Sigmoid colon (tissue), 7 donors: ENCODE data around the gene SPEN. TPM values are rescaled to one million over a fixed set of nuclear protein-coding genes. Genes with fewer than 3 reads are reported as not detected.
A peak's percentile ranks its signal among the peaks of the same experiment; 100 is the strongest.

Experiments
- DNase-seq: peaks from one replicate; pipeline ENCODE4 v3.0.0-alpha.2; 2019
- H3K27ac ChIP-seq, 4 donors: fragments of 200-600 bp; sonication (generic); one replicate each; pipeline ENCODE4 v1.5.1; 2016 to 2019; ENCODE audit warnings: mild to moderate bottlenecking in 1 of 4
- H3K27me3 ChIP-seq, 3 donors: fragments of 200-600 bp; sonication (generic); one replicate each; pipeline ENCODE4 v1.5.1; 2019; ENCODE audit warnings: mild to moderate bottlenecking in 1 of 3
- H3K36me3 ChIP-seq, 4 donors: fragments of 200-600 bp; sonication (generic); one replicate each; pipeline ENCODE4 v1.5.1; 2016 to 2019
- H3K4me1 ChIP-seq, 4 donors: fragments of 200-600 bp; sonication (generic); one replicate each; pipeline ENCODE4 v1.5.1; 2017 to 2019
- H3K4me3 ChIP-seq, 4 donors: fragments of 200-600 bp; sonication (generic); one replicate each; pipeline ENCODE4 v1.5.1; 2017 to 2019; ENCODE audit warnings: mild to moderate bottlenecking in 2 of 4, moderate library complexity in 1 of 4
- H3K9me3 ChIP-seq, 4 donors: fragments of 200-600 bp in 3 of 4; sonication (generic) in 3 of 4; one replicate each; pipeline versions ENCODE4 v1.5.1 to v1.6.1; 2013 to 2019
- CTCF ChIP-seq, 4 experiments: fragments of 450-650 bp in 3 of 4; fragments of 200-600 bp in 1 of 4; IDR thresholded peaks; one replicate each; pipeline ENCODE4 v1.5.1; 2016 to 2019; ENCODE audit warnings: antibody characterized with exemption in 4 of 4, mild to moderate bottlenecking in 3 of 4, moderate library complexity in 2 of 4
- EP300 ChIP-seq, 4 donors: sonication (generic); formaldehyde crosslinking; IDR thresholded peaks; one replicate each; pipeline ENCODE4 v1.6.1; 2017; ENCODE audit warnings: antibody characterized with exemption in 4 of 4
- POLR2A ChIP-seq, 2 donors: fragments of 450-650 bp; IDR thresholded peaks; one replicate each; pipeline ENCODE4 v1.6.1; 2016; ENCODE audit warnings: antibody characterized with exemption in 2 of 2, mild to moderate bottlenecking in 2 of 2, moderate library complexity in 2 of 2
- POLR2AphosphoS5 ChIP-seq, 4 donors: sonication (generic); formaldehyde crosslinking; IDR thresholded peaks; one replicate each; pipeline ENCODE4 v1.6.1; 2017; ENCODE audit warnings: antibody characterized with exemption in 4 of 4
- WGBS, 2 donors: extraction: QIAGEN DNeasy Blood & Tissue Kit; methylation state at CpG; one replicate each; pipeline ENCODE4 v1.1.7; 2013; 5-methylcytosine and 5-hydroxymethylcytosine counted together
- intact Hi-C: fragments of 100-400 bp; cut with DNase I; formaldehyde crosslinking; loops from one replicate; pipeline ENCODE4 v1.15.1; 2023
- polyA plus RNA-seq, 3 donors: library from polyadenylated mRNA; stranded (reverse); fragments of 200-250 nt; gene quantifications; one replicate each; pipeline ENCODE4 v1.2.3, GENCODE V29; 2013
- total RNA-seq, 4 donors: library from RNA; depleted of rRNA; stranded (reverse); fragments of >200 nt; gene quantifications; one replicate each; pipeline ENCODE4 v1.1.0, GENCODE V29; 2016
- donor health status: healthy with polysubstance abuse.
- donor health status: Bipolar disorder and iron deficiency.
- donor health status: healthy.

SPEN gene
- total and polyA plus RNA-seq, 7 donors: 7.4 to 38.5 (median 20.7) TPM

- intact Hi-C loops: no loop called here
- H3K36me3 ChIP-seq: peaks cover 0 to 36% (median 7%) of the 10 kb centered on the region in 4 donors
- 92 to 94% methylated on average over 12 of the region's 12 CpGs for WGBS, 2 donors
- H3K9me3 ChIP-seq: no peaks in the 10 kb centered on the region
- no peaks in the 10 kb centered on the region for H3K27me3 ChIP-seq
- peaks cover 0 to under 1% (median 0%) of the 10 kb centered on the region in 4 donors for H3K4me1 ChIP-seq
- no peak for TF ChIP-seq POLR2A (IDR thresholded peaks at IDR 0.05)
- no peak for TF ChIP-seq POLR2AphosphoS5 (IDR thresholded peaks at IDR 0.05)
- TF ChIP-seq EP300 (IDR thresholded peaks at IDR 0.05): no peak
- no peak for TF ChIP-seq CTCF (IDR thresholded peaks at IDR 0.05)
- DNase-seq: no peak
- H3K27ac ChIP-seq: no peak overlapping the region
- no peak overlapping the region for H3K4me3 ChIP-seq
These were observed 29.0 kb downstream of the SPEN start for GRCh38 chr1:15876357-15877055.

GRCh38 chr1:15881961-15882360, 34.5 kb downstream of the SPEN start:
- no peak for DNase-seq
- H3K36me3 ChIP-seq: peaks cover 0 to 9% (median 0%) of the 10 kb centered on the region in 4 donors
- H3K27ac ChIP-seq: no peak overlapping the region
- H3K9me3 ChIP-seq: no peaks in the 10 kb centered on the region
- intact Hi-C loops: no loop called here
- H3K4me1 ChIP-seq: peaks cover 0 to 24% (median 22%) of the 10 kb centered on the region in 4 donors
- TF ChIP-seq CTCF (IDR thresholded peaks at IDR 0.05) (no peak), EP300 (IDR thresholded peaks at IDR 0.05) (no peak), POLR2A (IDR thresholded peaks at IDR 0.05) (no peak), POLR2AphosphoS5 (IDR thresholded peaks at IDR 0.05) (no peak)
- no peak overlapping the region for H3K4me3 ChIP-seq
- WGBS, 2 donors: 93% methylated on average over 5 of the region's 5 CpGs
- no peaks in the 10 kb centered on the region for H3K27me3 ChIP-seq

- no peak for DNase-seq
- H3K4me3 ChIP-seq: no peak overlapping the region
- intact Hi-C loops: no loop called here
- peaks cover 0 to 31% (median 28%) of the 10 kb centered on the region in 4 donors for H3K4me1 ChIP-seq
- H3K9me3 ChIP-seq: no peaks in the 10 kb centered on the region
- no peak overlapping the region for H3K27ac ChIP-seq
- whole genome bisulfite sequencing, 2 donors: 95 to 96% methylated on average over 2 of the region's 2 CpGs
- H3K36me3 ChIP-seq: peaks cover 0 to 3% (median 0%) of the 10 kb centered on the region in 4 donors
- H3K27me3 ChIP-seq: no peaks in the 10 kb centered on the region
- TF ChIP-seq CTCF (IDR thresholded peaks at IDR 0.05): no peak
- no peak for TF ChIP-seq POLR2AphosphoS5 (IDR thresholded peaks at IDR 0.05)
- no peak for TF ChIP-seq EP300 (IDR thresholded peaks at IDR 0.05)
- TF ChIP-seq POLR2A (IDR thresholded peaks at IDR 0.05): no peak
These were observed 35.2 kb downstream of the SPEN start for GRCh38 chr1:15882665-15883064.

GRCh38 chr1:15883326-15883725, 35.8 kb downstream of the SPEN start:
- Histone ChIP-seq H3K4me1 (peaks cover 0 to 34% (median 31%) of the 10 kb centered on the region in 4 donors), H3K27ac (peak overlapping the region in 1 of 4 donors; percentile 40)

More at GRCh38 chr1:15883326-15883725, 35.8 kb downstream of the SPEN start:
- Histone ChIP-seq H3K27me3 (no peaks in the 10 kb centered on the region), H3K36me3 (no peaks in the 10 kb centered on the region), H3K9me3 (no peaks in the 10 kb centered on the region), H3K4me3 (no peak overlapping the region)
- intact Hi-C loops: no loop called here
- no peak for DNase-seq
- TF ChIP-seq CTCF (IDR thresholded peaks at IDR 0.05) (no peak), POLR2A (IDR thresholded peaks at IDR 0.05) (no peak), POLR2AphosphoS5 (IDR thresholded peaks at IDR 0.05) (no peak), EP300 (IDR thresholded peaks at IDR 0.05) (no peak)
- WGBS, 2 donors: 75 to 82% methylated on average over 6 of the region's 6 CpGs
